Measurements from ENCODE around the gene EFCAB8.

DNA sequence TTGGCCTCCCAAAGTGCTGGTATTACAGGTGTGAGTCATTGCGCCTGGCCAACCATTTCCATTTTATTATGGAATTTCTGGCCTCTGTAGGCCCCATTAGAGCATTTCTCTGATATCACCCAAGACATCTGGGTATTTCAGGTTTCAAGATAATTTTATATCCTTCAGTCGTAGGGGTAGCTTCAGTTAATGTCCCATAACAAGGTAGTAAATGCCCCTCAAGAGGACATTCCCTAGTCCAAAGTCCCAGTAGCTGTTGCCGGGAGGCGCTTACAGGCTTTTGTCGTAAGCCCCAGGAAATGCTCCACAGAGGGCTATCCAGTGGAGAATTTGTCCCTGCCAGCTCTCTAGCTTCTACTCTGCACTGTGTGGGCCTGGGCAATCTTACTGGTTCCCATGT is 24.4 kb downstream of the EFCAB8 start:
- TF ChIP-seq CTCF (IDR thresholded peaks at IDR 0.05) (no peak), POLR2A (IDR thresholded peaks at IDR 0.05) (no peak)

Measured in uterus (tissue), 2 donors.